Duodenal mucosa (tissue), 2 donors: ENCODE data around the gene ARHGEF40.
A peak's percentile ranks its signal among the peaks of the same experiment; 100 is the strongest.

ENCODE experiments used
- H3K27ac ChIP-seq: one replicate; pipeline ENCODE4 v1.7.0; 2013; ENCODE audit warnings: low read depth, low read length
- H3K27me3 ChIP-seq, 2 donors: one replicate each; pipeline ENCODE4 v1.7.0; 2013; ENCODE audit warnings: low read length in 2 of 2, control low read depth in 1 of 2; ENCODE audit not compliant: insufficient read depth in 2 of 2, control insufficient read depth in 1 of 2
- H3K36me3 ChIP-seq, 2 donors: one replicate each; pipeline ENCODE4 v1.7.0; 2013; ENCODE audit warnings: low read length in 2 of 2, control low read depth in 1 of 2; ENCODE audit not compliant: insufficient read depth in 2 of 2, control insufficient read depth in 1 of 2
- H3K4me1 ChIP-seq, 2 donors: one replicate each; pipeline ENCODE4 v1.7.0; 2013; ENCODE audit warnings: low read length in 2 of 2, control low read depth in 1 of 2; ENCODE audit not compliant: insufficient read depth in 2 of 2, control insufficient read depth in 1 of 2
- H3K4me3 ChIP-seq, 2 donors: one replicate each; pipeline ENCODE4 v1.7.0; 2013; ENCODE audit warnings: low read length in 2 of 2, low read depth in 1 of 2
- H3K9ac ChIP-seq, 2 donors: one replicate each; pipeline ENCODE4 v1.7.0; 2013; ENCODE audit warnings: low read length in 2 of 2, low read depth in 1 of 2
- H3K9me3 ChIP-seq, 2 donors: one replicate each; pipeline ENCODE4 v1.7.0; 2013; ENCODE audit warnings: low read length in 2 of 2, control low read depth in 1 of 2; ENCODE audit not compliant: control insufficient read depth in 1 of 2

ARHGEF40 gene

GRCh38 chr14:21071225-21072030 lies 1.3 kb downstream of the ARHGEF40 start:
- Histone ChIP-seq H3K36me3 (peaks cover 8 to 15% of the 10 kb centered on the region in 2 donors), H3K4me3 (peak overlapping the region; percentile 81 to 94), H3K4me1 (peaks cover 29 to 32% of the 10 kb centered on the region in 2 donors)

DNA sequence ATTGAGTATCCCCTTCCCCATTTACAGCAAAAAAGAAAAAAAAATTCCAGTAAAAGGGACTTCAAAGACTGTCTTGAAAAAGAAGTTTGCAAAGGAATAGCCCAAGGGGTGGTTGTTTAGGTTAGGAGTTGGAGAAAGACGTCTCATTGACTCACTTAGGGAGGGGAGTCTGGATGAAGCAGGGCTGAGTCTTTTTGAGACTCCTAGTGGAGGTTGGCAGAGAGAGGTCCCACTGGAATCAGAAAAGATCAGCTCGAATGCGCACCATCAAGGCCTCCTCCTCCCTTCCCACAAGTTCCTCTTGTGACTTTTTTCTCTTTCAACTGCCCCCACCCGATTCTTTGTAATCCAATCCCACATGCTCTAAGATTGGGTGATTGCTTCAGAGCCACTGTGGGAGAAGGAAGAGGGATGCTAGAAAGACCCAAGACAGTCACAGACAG lies 1.9 kb downstream of the ARHGEF40 start:
- peak overlapping the region; percentile 74 for H3K27ac ChIP-seq
- peaks cover 29 to 32% of the 10 kb centered on the region in 2 donors for H3K4me1 ChIP-seq
- peaks cover 0 to 10% of the 10 kb centered on the region in 2 donors for H3K27me3 ChIP-seq
- H3K9ac ChIP-seq, result peak overlapping the region; percentile 77 to 90
- peaks cover 8 to 22% of the 10 kb centered on the region in 2 donors for H3K36me3 ChIP-seq
- no peaks in the 10 kb centered on the region for H3K9me3 ChIP-seq
- H3K4me3 ChIP-seq, result peak overlapping the region; percentile 81 to 94

More at GRCh38 chr14:21071225-21072030, 1.3 kb downstream of the ARHGEF40 start:
- Histone ChIP-seq H3K9ac (peak overlapping the region; percentile 77 to 90), H3K27me3 (peaks cover 0 to 10% of the 10 kb centered on the region in 2 donors), H3K27ac (peak overlapping the region; percentile 74), H3K9me3 (no peaks in the 10 kb centered on the region)

- Histone ChIP-seq H3K36me3 (peaks cover 15 to 28% of the 10 kb centered on the region in 2 donors), H3K27me3 (peaks cover 0 to 10% of the 10 kb centered on the region in 2 donors), H3K9ac (no peak overlapping the region), H3K4me1 (peaks cover 29 to 32% of the 10 kb centered on the region in 2 donors), H3K27ac (no peak overlapping the region), H3K9me3 (no peaks in the 10 kb centered on the region), H3K4me3 (no peak overlapping the region)
Measured at GRCh38 chr14:21072781-21073339, 2.8 kb downstream of the ARHGEF40 start.

DNA sequence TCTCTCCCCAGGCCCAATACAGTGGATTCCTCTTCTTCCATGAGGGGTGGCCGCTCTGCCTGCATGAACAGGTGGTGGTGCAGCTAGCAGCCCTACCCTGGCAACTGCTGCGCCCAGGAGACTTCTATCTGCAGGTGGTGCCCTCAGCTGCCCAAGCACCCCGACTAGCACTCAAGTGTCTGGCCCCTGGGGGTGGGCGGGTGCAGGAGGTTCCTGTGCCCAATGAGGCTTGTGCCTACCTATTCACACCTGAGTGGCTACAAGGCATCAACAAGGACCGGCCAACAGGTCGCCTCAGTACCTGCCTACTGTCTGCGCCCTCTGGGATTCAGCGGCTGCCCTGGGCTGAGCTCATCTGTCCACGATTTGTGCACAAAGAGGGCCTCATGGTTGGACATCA lies 3.8 kb downstream of the ARHGEF40 start:
- H3K27me3 ChIP-seq, result peaks cover 0 to 6% of the 10 kb centered on the region in 2 donors

GRCh38 chr14:21074398-21075272 lies 4.5 kb downstream of the ARHGEF40 start:
- no peak overlapping the region for H3K9ac ChIP-seq
- peaks cover 23 to 45% of the 10 kb centered on the region in 2 donors for H3K36me3 ChIP-seq
- peaks cover 17 to 18% of the 10 kb centered on the region in 2 donors for H3K4me1 ChIP-seq
- H3K27ac ChIP-seq, result no peak overlapping the region
- H3K4me3 ChIP-seq, result no peak overlapping the region
- H3K27me3 ChIP-seq, result peaks cover 0 to under 1% of the 10 kb centered on the region in 2 donors
- H3K9me3 ChIP-seq, result no peaks in the 10 kb centered on the region

More for the DNA sequence above, 3.8 kb downstream of the ARHGEF40 start:
- H3K36me3 ChIP-seq, result peaks cover 21 to 39% of the 10 kb centered on the region in 2 donors
- H3K27ac ChIP-seq, result no peak overlapping the region
- no peak overlapping the region for H3K9ac ChIP-seq
- no peaks in the 10 kb centered on the region for H3K9me3 ChIP-seq
- H3K4me3 ChIP-seq, result no peak overlapping the region
- peaks cover 23 to 25% of the 10 kb centered on the region in 2 donors for H3K4me1 ChIP-seq

GRCh38 chr14:21075719-21076437 lies 5.8 kb downstream of the ARHGEF40 start:
- Histone ChIP-seq H3K36me3 (peaks cover 27 to 58% of the 10 kb centered on the region in 2 donors), H3K27ac (no peak overlapping the region), H3K9me3 (no peaks in the 10 kb centered on the region), H3K9ac (no peak overlapping the region), H3K27me3 (no peaks in the 10 kb centered on the region), H3K4me3 (no peak overlapping the region), H3K4me1 (peaks cover 16 to 17% of the 10 kb centered on the region in 2 donors)

GRCh38 chr14:21077672-21078071 lies 7.6 kb downstream of the ARHGEF40 start:
- Histone ChIP-seq H3K9me3 (no peaks in the 10 kb centered on the region), H3K27ac (no peak overlapping the region), H3K4me3 (no peak overlapping the region), H3K9ac (no peak overlapping the region), H3K27me3 (no peaks in the 10 kb centered on the region), H3K4me1 (peaks cover 4 to 6% of the 10 kb centered on the region in 2 donors), H3K36me3 (peaks cover 35 to 74% of the 10 kb centered on the region in 2 donors)

- H3K27me3 ChIP-seq, result no peaks in the 10 kb centered on the region
- H3K36me3 ChIP-seq, result peaks cover 38 to 78% of the 10 kb centered on the region in 2 donors
- no peak overlapping the region for H3K9ac ChIP-seq
- no peak overlapping the region for H3K4me3 ChIP-seq
- H3K9me3 ChIP-seq, result no peaks in the 10 kb centered on the region
- peaks cover 0 to under 1% of the 10 kb centered on the region in 2 donors for H3K4me1 ChIP-seq
- H3K27ac ChIP-seq, result no peak overlapping the region
Measured at GRCh38 chr14:21078287-21078686, 8.2 kb downstream of the ARHGEF40 start.

GRCh38 chr14:21078726-21079125 lies 8.6 kb downstream of the ARHGEF40 start:
- no peak overlapping the region for H3K27ac ChIP-seq
- no peak overlapping the region for H3K4me3 ChIP-seq
- no peaks in the 10 kb centered on the region for H3K27me3 ChIP-seq
- no peaks in the 10 kb centered on the region for H3K9me3 ChIP-seq
- H3K36me3 ChIP-seq, result peaks cover 38 to 78% of the 10 kb centered on the region in 2 donors
- no peak overlapping the region for H3K9ac ChIP-seq
- H3K4me1 ChIP-seq, result no peaks in the 10 kb centered on the region
